ENCODE data around the gene KIAA1614.

The KIAA1614 gene

DNA sequence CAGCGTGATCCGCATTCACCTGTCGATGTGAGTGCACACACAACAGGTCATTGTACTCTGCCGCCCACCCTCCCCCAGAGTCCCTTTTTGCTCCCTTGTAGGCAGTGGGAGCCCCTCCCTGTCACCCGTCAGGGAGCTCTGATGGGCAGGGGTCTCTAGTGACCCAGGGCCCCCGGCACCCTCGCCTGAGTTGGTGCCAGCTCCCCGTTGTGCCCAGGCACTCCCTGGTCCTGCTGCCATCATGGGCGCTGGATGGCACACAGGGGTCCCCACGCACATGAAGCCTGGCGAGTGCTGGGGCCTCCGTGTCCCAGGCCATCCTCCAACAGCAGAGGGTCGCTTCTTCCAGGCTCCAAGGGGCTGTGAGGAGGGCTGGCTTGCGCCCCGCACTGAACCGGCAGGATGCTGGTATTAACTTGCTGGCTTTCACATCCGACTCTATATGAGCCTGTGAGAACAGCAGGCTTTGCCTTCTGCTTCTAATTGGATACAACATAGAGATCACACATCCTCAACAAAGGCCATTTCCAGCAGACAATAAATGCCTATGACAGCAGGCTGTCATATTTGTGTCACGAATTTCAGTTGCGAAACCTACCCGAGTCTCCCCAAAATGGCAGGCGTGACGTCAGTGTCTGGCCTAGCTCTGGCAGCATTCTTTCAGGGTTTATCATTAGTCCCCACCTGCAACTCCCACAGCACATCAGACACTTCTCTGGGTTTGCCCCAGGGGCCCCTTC is 35.4 kb downstream of the KIAA1614 start:
- no peak for DNase-seq (ENCODE audit: low read depth, low spot score)
- no peaks in the 10 kb centered on the region for H3K9me3 ChIP-seq (ENCODE audit: low read depth, low read length)
- no peak for TF ChIP-seq POLR2AphosphoS5 (IDR thresholded peaks at IDR 0.05; ENCODE audit: borderline replicate concordance, low read depth, low read length)
- no peak for TF ChIP-seq FOXP2 (optimal IDR thresholded peaks at IDR 0.05; ENCODE audit: control extremely low read depth, extremely low read length, insufficient read depth)
- TF ChIP-seq EZH2 (IDR thresholded peaks at IDR 0.05): no peak
- H3K9ac ChIP-seq (ENCODE audit: insufficient read length): no peak overlapping the region
- H3K4me3 ChIP-seq: no peak overlapping the region
- no peak overlapping the region for H3K27ac ChIP-seq
- no peaks in the 10 kb centered on the region for H3K36me3 ChIP-seq (ENCODE audit: insufficient read depth, low read length)

DNA sequence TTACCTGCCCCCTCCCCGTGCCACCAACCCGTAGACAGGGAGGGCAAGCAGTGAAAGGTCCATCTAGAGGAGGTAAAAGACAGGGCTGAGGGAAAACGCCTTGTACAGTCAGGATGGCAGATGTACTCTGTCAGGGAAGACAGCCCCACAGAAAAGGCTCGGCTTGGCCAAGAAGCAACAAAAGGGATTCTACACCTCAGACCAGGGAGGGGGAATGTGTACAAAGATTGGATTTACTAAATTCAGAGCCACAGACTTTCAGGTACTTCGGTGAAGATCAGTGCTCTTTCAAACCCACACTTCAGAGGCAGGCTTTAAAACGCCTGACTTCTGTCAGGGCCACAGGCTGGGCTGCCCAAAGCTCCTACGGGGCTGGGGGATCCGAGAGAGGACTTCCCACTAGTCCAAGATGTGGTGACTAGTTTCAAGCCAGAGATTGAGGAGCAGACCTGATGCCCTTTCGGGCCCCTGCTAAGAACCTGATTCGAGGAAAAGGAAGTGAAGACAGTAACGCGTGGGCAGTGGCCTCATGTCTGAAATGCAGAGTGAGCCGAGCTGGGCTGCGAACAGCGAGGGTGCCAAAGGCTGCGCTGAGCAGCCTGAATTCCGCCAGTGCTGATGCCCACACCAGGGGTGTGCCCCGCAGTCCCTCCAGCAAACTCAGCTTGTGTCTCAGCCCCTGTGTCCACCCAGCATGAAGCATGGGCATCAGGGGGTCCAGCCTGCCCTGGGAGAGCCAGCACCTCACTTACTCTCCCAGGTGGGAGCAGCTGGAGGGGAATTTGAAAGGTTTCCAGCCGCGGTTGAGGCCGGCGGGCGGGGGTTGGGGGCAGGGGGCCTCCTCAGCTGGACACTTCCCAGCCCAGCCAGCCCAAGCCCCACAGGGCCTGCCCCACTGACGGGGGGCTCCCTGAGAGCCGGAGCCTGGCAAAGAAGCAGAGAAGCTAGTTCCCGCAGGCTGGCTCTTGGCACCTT is 36.2 kb downstream of the KIAA1614 start:
- no peak overlapping the region for H3K27ac ChIP-seq
- no peak for DNase-seq (ENCODE audit: low read depth, low spot score)
- no peak overlapping the region for H3K9ac ChIP-seq (ENCODE audit: insufficient read length)
- H3K4me3 ChIP-seq: no peak overlapping the region
- no peaks in the 10 kb centered on the region for H3K36me3 ChIP-seq (ENCODE audit: insufficient read depth, low read length)
- no peaks in the 10 kb centered on the region for H3K9me3 ChIP-seq (ENCODE audit: low read depth, low read length)
- no peak for TF ChIP-seq POLR2AphosphoS5 (IDR thresholded peaks at IDR 0.05; ENCODE audit: borderline replicate concordance, low read depth, low read length)
- TF ChIP-seq FOXP2 (optimal IDR thresholded peaks at IDR 0.05; ENCODE audit: control extremely low read depth, extremely low read length, insufficient read depth): no peak
- TF ChIP-seq EZH2 (IDR thresholded peaks at IDR 0.05): no peak

DNA sequence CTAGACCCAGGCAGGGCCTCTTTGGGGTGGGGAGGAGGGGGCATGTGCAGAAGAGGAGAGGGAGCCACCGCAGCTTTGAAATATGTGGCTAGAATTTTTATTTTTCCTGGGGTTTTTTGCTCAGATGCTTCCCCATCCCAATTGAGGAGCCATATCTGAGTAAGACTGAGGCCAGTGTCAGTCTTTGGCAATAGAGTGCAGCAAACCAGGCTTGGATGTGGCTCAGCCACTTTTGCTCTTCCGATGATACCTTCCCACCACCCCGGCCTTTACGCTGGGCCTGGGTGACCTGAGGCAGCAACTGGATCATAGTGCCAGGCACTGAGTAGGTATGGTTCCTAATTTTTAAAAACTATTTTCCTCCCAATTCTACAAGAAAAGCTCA is 36.9 kb downstream of the KIAA1614 start:
- Histone ChIP-seq H3K4me3 (no peak overlapping the region), H3K9ac (ENCODE audit: insufficient read length) (no peak overlapping the region), H3K27ac (no peak overlapping the region), H3K36me3 (ENCODE audit: insufficient read depth, low read length) (no peaks in the 10 kb centered on the region), H3K9me3 (ENCODE audit: low read depth, low read length) (no peaks in the 10 kb centered on the region)
- TF ChIP-seq EZH2 (IDR thresholded peaks at IDR 0.05) (no peak), FOXP2 (optimal IDR thresholded peaks at IDR 0.05; ENCODE audit: control extremely low read depth, extremely low read length, insufficient read depth) (no peak), POLR2AphosphoS5 (IDR thresholded peaks at IDR 0.05; ENCODE audit: borderline replicate concordance, low read depth, low read length) (no peak)
- DNase-seq (ENCODE audit: low read depth, low spot score): no peak

DNA sequence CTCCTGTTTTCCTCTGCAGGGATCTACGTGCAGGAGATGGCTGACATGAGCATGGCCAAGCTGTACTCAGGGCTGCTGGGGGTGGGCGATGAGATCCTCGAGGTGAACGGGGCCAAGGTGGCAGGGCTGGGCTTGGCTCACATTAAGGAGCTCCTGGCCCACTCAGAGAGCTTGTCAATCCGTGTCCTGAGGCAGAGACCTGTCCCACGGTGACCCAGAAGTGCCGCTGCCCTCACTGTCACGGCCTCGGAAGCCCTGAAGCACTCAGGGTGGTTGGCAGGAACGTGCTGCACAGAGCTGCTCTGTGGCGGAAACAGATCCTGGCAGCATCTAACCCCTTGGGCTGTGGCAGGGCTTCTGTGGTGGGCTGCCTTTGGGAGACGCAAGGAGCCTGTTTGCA is 37.6 kb downstream of the KIAA1614 start:
- H3K36me3 ChIP-seq (ENCODE audit: insufficient read depth, low read length): no peaks in the 10 kb centered on the region
- no peak overlapping the region for H3K4me3 ChIP-seq
- H3K9ac ChIP-seq (ENCODE audit: insufficient read length): no peak overlapping the region
- TF ChIP-seq EZH2 (IDR thresholded peaks at IDR 0.05) (no peak), FOXP2 (optimal IDR thresholded peaks at IDR 0.05; ENCODE audit: control extremely low read depth, extremely low read length, insufficient read depth) (no peak), POLR2AphosphoS5 (IDR thresholded peaks at IDR 0.05; ENCODE audit: borderline replicate concordance, low read depth, low read length) (no peak)
- H3K27ac ChIP-seq: no peak overlapping the region
- no peak for DNase-seq (ENCODE audit: low read depth, low spot score)
- no peaks in the 10 kb centered on the region for H3K9me3 ChIP-seq (ENCODE audit: low read depth, low read length)

DNA sequence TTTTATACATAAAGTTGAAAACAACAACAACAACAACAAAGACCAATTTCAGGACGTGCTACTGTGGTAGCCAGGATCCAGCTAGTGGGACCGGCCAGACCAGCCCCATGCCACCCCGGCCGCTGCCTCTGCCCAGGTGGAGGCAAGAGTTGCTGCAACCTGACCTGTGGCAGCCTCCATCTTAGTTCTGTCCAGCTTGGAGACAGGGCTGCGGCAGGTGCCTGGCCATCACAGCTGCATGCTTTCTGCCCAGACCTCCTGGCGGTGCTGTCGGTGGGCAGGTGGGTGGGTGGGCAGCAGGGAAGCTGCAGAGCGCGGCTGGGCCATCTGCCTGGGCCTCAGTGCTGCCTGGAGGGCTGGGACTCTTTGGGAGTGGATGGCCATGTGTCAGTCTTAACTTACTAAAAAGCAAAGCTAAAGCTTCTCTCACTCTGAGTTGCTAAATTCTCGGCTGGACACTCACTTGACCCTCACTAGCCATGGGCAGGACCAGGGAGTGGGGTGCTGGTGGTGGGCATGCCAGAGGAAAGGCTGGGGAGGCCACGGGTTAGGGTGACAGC is 38.6 kb downstream of the KIAA1614 start:
- TF ChIP-seq POLR2AphosphoS5 (IDR thresholded peaks at IDR 0.05; ENCODE audit: borderline replicate concordance, low read depth, low read length) (no peak), EZH2 (IDR thresholded peaks at IDR 0.05) (no peak), FOXP2 (optimal IDR thresholded peaks at IDR 0.05; ENCODE audit: control extremely low read depth, extremely low read length, insufficient read depth) (no peak)
- Histone ChIP-seq H3K27ac (no peak overlapping the region), H3K9me3 (ENCODE audit: low read depth, low read length) (no peaks in the 10 kb centered on the region), H3K4me3 (no peak overlapping the region), H3K9ac (ENCODE audit: insufficient read length) (no peak overlapping the region), H3K36me3 (ENCODE audit: insufficient read depth, low read length) (no peaks in the 10 kb centered on the region)
- no peak for DNase-seq (ENCODE audit: low read depth, low spot score)

DNA sequence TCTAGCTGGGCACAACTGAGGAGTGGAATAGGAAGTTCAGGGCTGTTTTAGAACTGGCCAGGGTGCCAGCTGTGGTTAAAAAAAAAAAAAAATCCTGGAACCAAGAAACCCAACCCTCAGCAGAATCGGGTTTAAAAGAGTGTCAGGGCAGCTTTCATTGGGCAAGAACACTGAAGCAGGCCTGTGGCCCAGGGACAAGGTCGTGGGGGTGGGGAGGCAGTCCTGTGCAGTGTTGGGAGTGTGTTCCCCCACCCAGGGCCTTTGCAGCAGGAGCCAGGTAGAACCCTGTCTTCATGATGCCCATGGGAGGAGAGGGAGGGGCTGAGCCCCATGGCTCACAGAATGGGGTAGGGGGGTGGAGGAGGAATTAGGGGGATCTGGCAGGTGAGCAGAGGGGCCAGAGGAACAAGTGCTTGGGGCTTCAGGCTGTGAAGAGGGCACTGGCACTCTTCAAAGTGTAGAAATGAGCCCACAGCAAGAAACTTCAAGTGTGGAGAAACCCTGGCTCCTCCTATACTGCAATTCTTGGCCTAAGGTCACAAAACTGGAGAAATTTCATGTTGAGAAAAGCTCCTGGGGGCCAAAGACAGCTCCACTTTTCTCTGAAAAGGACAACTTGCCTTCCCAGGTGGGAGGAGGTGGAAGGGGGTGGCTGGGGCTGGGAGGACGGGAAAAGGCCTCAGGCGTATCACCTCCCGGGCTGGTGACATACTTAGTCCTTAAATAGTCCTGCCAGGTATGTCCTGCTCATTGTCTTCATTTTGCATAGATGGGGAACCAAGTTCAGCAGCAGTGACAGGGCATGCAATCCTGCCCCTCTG is 39.3 kb downstream of the KIAA1614 start:
- no peak for DNase-seq (ENCODE audit: low read depth, low spot score)
- H3K36me3 ChIP-seq (ENCODE audit: insufficient read depth, low read length): no peaks in the 10 kb centered on the region
- H3K9me3 ChIP-seq (ENCODE audit: low read depth, low read length): no peaks in the 10 kb centered on the region
- no peak overlapping the region for H3K9ac ChIP-seq (ENCODE audit: insufficient read length)
- no peak for TF ChIP-seq EZH2 (IDR thresholded peaks at IDR 0.05)
- no peak for TF ChIP-seq POLR2AphosphoS5 (IDR thresholded peaks at IDR 0.05; ENCODE audit: borderline replicate concordance, low read depth, low read length)
- TF ChIP-seq FOXP2 (optimal IDR thresholded peaks at IDR 0.05; ENCODE audit: control extremely low read depth, extremely low read length, insufficient read depth): no peak
- H3K4me3 ChIP-seq: no peak overlapping the region
- H3K27ac ChIP-seq: no peak overlapping the region

DNA sequence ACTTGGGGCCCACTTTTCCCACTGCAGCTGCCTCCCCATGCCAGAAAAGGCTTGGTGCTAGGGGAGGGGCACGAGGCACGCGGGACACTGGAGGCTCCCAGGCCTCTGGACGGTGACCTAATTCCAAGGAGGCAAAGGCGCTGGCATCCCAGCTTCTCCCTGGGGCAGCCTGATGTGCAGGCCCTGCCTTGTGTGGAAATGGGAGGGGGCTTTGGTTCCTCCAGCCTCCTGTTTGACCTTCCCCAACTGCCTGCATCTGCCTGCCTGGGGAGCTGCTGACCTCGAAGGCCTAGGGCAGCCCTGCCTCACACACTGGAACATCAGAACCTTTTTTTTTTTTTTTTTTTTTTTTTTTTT is 39.9 kb downstream of the KIAA1614 start:
- no peak for DNase-seq (ENCODE audit: low read depth, low spot score)
- Histone ChIP-seq H3K9ac (ENCODE audit: insufficient read length) (no peak overlapping the region), H3K27ac (no peak overlapping the region), H3K36me3 (ENCODE audit: insufficient read depth, low read length) (no peaks in the 10 kb centered on the region), H3K9me3 (ENCODE audit: low read depth, low read length) (no peaks in the 10 kb centered on the region), H3K4me3 (no peak overlapping the region)
- TF ChIP-seq EZH2 (IDR thresholded peaks at IDR 0.05) (no peak), POLR2AphosphoS5 (IDR thresholded peaks at IDR 0.05; ENCODE audit: borderline replicate concordance, low read depth, low read length) (no peak), FOXP2 (optimal IDR thresholded peaks at IDR 0.05; ENCODE audit: control extremely low read depth, extremely low read length, insufficient read depth) (no peak)
